ENCODE results near the gene UCP2.
A peak's percentile ranks its signal among the peaks of the same experiment; 100 is the strongest.
"Not testable (repeated sequence)": the region's sequence is repeated elsewhere in the genome, so short reads cannot be mapped to it uniquely, and the experiment has no call there.

The UCP2 gene

GRCh38 chr11:73936047-73936446 is 46.6 kb downstream of the UCP2 start:
- DNase-seq, result not testable (repeated sequence)

- DNase-seq, result no peak
Measured at GRCh38 chr11:73932781-73933180, 49.9 kb downstream of the UCP2 start.

GRCh38 chr11:73931951-73932350 is 50.7 kb downstream of the UCP2 start:
- DNase-seq, result no peak

GRCh38 chr11:73931039-73931645 is 51.5 kb downstream of the UCP2 start:
- DNase-seq, result peak; percentile 33

GRCh38 chr11:73929388-73929787 is 53.3 kb downstream of the UCP2 start:
- no peak for DNase-seq
